ENCODE measurements around the gene TAP2.

Gene TAP2

DNA sequence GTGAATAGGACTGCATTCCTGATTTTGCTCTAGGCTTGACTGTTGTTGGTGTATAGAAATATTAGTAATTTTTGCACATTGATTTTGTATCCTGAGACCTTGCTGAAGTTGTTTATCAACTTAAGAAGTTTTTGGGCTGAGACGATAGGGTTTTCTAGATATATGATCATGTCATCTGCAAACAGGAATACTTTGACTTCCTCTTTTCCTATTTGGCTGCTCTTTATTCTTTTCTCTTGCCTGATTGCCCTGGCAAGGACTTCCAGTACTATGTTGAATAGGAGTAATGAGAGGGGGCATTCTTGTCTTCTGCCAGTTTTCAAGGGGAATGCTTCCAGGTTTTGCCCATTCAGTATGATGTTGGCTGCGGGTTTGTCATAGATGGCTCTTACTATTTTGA is 35.1 kb downstream of the TAP2 start:
- peaks cover 6% of the 10 kb centered on the region for H3K9me3 ChIP-seq (ENCODE audit: low read length)
- H3K27ac ChIP-seq (ENCODE audit: low read depth, low read length, poor library complexity, severe bottlenecking), result no peak overlapping the region
- H3K4me3 ChIP-seq (ENCODE audit: low read depth, low read length, poor library complexity, severe bottlenecking), result no peak overlapping the region
- H3K9ac ChIP-seq (ENCODE audit: low read length), result no peak overlapping the region
- H4K20me1 ChIP-seq (ENCODE audit: insufficient read depth, low read length), result no peaks in the 10 kb centered on the region
- no peak overlapping the region for H3K4me2 ChIP-seq (ENCODE audit: low read length)
- H3F3A ChIP-seq (ENCODE audit: insufficient read depth, low read length), result no peaks in the 10 kb centered on the region
- no peaks in the 10 kb centered on the region for H3K79me2 ChIP-seq (ENCODE audit: insufficient read depth, low read length)
- no peak overlapping the region for H2AFZ ChIP-seq (ENCODE audit: low read length)
- H3K27me3 ChIP-seq (ENCODE audit: insufficient read depth, low read length), result no peaks in the 10 kb centered on the region; the same call in 1 of the 2 replicates
- no peaks in the 10 kb centered on the region for H3K4me1 ChIP-seq (ENCODE audit: insufficient read depth, low read length, severe bottlenecking)
- H3K9me2 ChIP-seq (ENCODE audit: low read depth, low read length), result no peaks in the 10 kb centered on the region
- H3K36me3 ChIP-seq (ENCODE audit: insufficient read depth, low read length), result no peaks in the 10 kb centered on the region; the same call in 1 of the 2 replicates
- TF ChIP-seq EZH2 (IDR thresholded peaks at IDR 0.05; ENCODE audit: borderline replicate concordance, low read length) (no peak), CTCF (IDR thresholded peaks at IDR 0.05; ENCODE audit: low read length) (no peak)

- H3K9me2 ChIP-seq (ENCODE audit: low read depth, low read length), result no peaks in the 10 kb centered on the region
- H3K79me2 ChIP-seq (ENCODE audit: insufficient read depth, low read length), result no peaks in the 10 kb centered on the region
- H3K4me3 ChIP-seq (ENCODE audit: low read depth, low read length, poor library complexity, severe bottlenecking), result no peak overlapping the region
- H4K20me1 ChIP-seq (ENCODE audit: insufficient read depth, low read length), result no peaks in the 10 kb centered on the region
- H3K9ac ChIP-seq (ENCODE audit: low read length), result no peak overlapping the region
- H3F3A ChIP-seq (ENCODE audit: insufficient read depth, low read length), result no peaks in the 10 kb centered on the region
- 0 out of 2 replicates have a peak overlapping the region, but pooled peaks have one; percentile 37 for H2AFZ ChIP-seq (ENCODE audit: low read length)
- H3K9me3 ChIP-seq (ENCODE audit: low read length), result peaks cover 7% of the 10 kb centered on the region
- peaks cover 15% of the 10 kb centered on the region for H3K4me1 ChIP-seq (ENCODE audit: insufficient read depth, low read length, severe bottlenecking)
- no peaks in the 10 kb centered on the region; the same call in 1 of the 2 replicates for H3K27me3 ChIP-seq (ENCODE audit: insufficient read depth, low read length)
- no peak overlapping the region for H3K27ac ChIP-seq (ENCODE audit: low read depth, low read length, poor library complexity, severe bottlenecking)
- H3K4me2 ChIP-seq (ENCODE audit: low read length), result no peak overlapping the region
- TF ChIP-seq EZH2 (IDR thresholded peaks at IDR 0.05; ENCODE audit: borderline replicate concordance, low read length) (no peak), CTCF (IDR thresholded peaks at IDR 0.05; ENCODE audit: low read length) (no peak)
- no peaks in the 10 kb centered on the region; the same call in 1 of the 2 replicates for H3K36me3 ChIP-seq (ENCODE audit: insufficient read depth, low read length)
These were observed 38.8 kb downstream of the TAP2 start for GRCh38 chr6:32799740-32800139.

DNA sequence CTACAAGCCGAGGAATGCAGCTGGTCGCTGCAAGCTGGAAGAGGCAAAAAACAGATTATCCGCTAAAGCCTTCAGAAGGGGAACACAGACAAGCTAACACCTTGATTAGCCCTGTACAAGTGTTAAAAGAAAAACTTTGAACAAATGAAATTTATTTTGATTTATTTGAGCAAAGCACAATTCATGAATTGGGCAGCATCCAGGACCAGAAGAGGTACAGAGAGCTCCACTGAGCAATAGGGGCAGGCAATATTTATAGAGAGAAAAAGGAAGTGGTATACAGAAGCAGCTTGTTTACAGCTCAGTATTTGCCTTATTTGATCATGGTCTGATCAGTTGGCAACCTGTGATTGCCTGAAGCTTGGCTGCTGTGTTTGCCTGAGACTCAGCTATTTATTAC is 39.4 kb downstream of the TAP2 start:
- Histone ChIP-seq H3K27me3 (ENCODE audit: insufficient read depth, low read length) (no peaks in the 10 kb centered on the region; the same call in 1 of the 2 replicates), H4K20me1 (ENCODE audit: insufficient read depth, low read length) (no peaks in the 10 kb centered on the region), H3K27ac (ENCODE audit: low read depth, low read length, poor library complexity, severe bottlenecking) (no peak overlapping the region), H3K4me1 (ENCODE audit: insufficient read depth, low read length, severe bottlenecking) (peaks cover 16% of the 10 kb centered on the region), H3K4me3 (ENCODE audit: low read depth, low read length, poor library complexity, severe bottlenecking) (no peak overlapping the region), H3F3A (ENCODE audit: insufficient read depth, low read length) (no peaks in the 10 kb centered on the region), H3K9me3 (ENCODE audit: low read length) (peaks cover 7% of the 10 kb centered on the region), H3K36me3 (ENCODE audit: insufficient read depth, low read length) (no peaks in the 10 kb centered on the region; the same call in 1 of the 2 replicates), H3K4me2 (ENCODE audit: low read length) (no peak overlapping the region), H3K79me2 (ENCODE audit: insufficient read depth, low read length) (no peaks in the 10 kb centered on the region), H3K9ac (ENCODE audit: low read length) (no peak overlapping the region), H2AFZ (ENCODE audit: low read length) (no peak overlapping the region), H3K9me2 (ENCODE audit: low read depth, low read length) (no peaks in the 10 kb centered on the region)
- TF ChIP-seq EZH2 (IDR thresholded peaks at IDR 0.05; ENCODE audit: borderline replicate concordance, low read length) (no peak), CTCF (IDR thresholded peaks at IDR 0.05; ENCODE audit: low read length) (no peak)

Measured in OCI-LY1 (cell line).